HG03457 (cell line): ENCODE measurements around the gene CPXM1.
"Not testable (repeated sequence)": the region's sequence is repeated elsewhere in the genome, so short reads cannot be mapped to it uniquely, and the experiment has no call there.

Experiments
- ATAC-seq: cut with Tn5 transposase; IDR thresholded peaks from one replicate; pipeline ENCODE4 v1.9.1; 2021; ENCODE audit warnings: moderate number of reproducible peaks; ENCODE audit not compliant: unreplicated experiment

Gene CPXM1

GRCh38 chr20:2770091-2770490 lies 30.3 kb downstream of the CPXM1 start:
- ATAC-seq = not testable (repeated sequence)

DNA sequence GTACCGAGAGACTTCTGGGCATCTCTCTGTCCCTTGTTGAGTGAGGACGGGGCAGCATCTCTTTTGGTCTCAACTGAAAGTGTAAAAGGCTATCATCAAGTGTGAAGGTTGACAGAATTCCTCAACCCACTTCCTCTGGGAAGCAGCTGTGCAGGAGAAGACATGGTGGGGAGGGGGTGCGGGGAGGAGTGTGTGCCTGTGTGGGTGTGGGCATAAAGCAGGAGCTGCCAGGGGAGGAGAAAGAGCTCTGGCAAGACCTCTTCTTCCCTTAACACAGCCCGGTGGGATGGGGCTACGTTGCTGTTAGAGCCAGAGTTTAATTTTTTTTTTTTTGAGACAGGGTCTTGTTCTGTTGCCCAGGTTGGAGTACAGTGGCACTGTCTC lies 31.8 kb downstream of the CPXM1 start:
- ATAC-seq = no peak

- no peak for ATAC-seq
Observed at GRCh38 chr20:2767768-2768631, 32.4 kb downstream of the CPXM1 start.

GRCh38 chr20:2763186-2763585 lies 37.2 kb downstream of the CPXM1 start:
- no peak for ATAC-seq

- no peak for ATAC-seq
Observed at GRCh38 chr20:2762578-2763131, 37.8 kb downstream of the CPXM1 start.

- no peak for ATAC-seq
Observed at GRCh38 chr20:2761885-2762284, 38.5 kb downstream of the CPXM1 start.

DNA sequence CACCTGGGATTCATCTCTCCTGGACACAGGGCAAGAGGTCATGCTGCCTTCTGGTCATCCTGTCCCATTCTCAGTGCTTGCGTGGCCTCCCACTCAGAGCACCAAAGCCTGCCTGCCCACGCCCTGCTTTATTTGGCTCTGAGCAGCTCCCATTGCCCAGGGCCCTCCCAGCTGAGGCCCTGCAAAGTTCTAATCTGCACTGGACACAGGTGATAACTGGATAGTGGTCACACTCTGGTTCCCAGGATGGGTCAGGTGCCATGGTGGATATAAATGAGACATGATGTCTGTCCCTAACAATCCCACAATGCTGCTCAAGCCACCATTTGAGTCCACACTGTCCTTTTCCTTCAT lies 39.5 kb downstream of the CPXM1 start:
- ATAC-seq = no peak

- ATAC-seq = no peak
Observed at GRCh38 chr20:2760297-2760951, 40.0 kb downstream of the CPXM1 start.

- ATAC-seq = no peak
Observed at GRCh38 chr20:2759603-2760296, 40.7 kb downstream of the CPXM1 start.

DNA sequence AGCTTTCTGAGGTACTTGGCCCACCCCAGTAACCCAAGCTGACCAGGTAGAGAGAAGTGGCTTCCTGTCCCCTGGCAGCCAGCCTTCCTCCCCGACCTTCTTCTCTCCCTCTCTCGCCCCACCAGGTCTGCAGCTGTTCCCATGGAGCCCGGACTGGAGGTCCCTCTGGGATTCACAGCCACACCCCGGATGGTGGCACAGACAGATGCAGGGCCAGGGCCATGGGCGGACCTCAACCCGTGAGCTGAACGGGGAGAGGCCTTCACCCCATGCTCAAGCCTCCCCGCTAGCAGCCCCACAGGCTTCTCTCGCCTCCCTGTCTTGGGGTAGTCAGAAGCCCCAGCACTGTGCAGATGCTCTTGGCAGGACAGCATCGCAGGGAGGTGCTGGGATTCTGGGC lies 41.3 kb downstream of the CPXM1 start:
- no peak for ATAC-seq

DNA sequence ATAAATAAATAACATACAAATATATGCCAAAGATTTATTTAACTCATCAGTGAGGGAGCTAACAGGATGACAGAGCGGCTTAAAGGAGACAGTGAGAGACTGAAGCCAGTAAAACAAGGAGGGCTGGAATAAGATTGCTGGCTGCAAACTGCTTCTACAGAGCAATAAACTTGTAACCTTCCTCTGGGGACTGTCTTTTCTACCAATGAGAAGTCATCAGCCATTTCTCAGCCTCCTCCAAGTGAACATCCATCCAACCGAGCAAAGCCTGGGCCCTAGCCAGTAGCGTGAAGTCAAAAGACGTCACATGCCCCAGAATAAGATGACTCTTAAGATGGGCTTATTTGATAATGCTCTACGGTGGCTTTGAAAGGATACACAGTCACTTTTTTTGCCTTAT lies 42.5 kb downstream of the CPXM1 start:
- no peak for ATAC-seq

DNA sequence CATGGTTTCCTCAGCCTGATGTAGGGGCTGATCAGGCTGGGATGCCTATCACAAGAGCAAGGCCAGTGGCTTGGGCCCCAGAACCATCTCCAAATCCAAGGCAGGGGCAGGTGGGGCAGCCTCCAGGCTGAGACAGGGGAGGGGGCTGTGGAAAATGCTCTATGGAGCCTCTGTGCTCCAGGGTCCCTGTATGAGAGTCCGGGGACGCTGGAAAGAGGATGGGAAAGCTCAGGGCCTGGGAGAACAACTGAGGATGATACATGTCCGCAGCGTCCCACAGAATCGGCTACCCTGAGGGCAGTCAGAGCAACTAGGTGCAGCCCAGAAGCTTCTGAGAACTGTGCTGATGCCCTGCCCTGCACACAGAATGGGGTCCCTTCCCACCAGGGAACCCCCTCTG lies 43.4 kb downstream of the CPXM1 start:
- ATAC-seq = no peak

GRCh38 chr20:2756056-2756611 lies 44.3 kb downstream of the CPXM1 start:
- ATAC-seq = no peak

DNA sequence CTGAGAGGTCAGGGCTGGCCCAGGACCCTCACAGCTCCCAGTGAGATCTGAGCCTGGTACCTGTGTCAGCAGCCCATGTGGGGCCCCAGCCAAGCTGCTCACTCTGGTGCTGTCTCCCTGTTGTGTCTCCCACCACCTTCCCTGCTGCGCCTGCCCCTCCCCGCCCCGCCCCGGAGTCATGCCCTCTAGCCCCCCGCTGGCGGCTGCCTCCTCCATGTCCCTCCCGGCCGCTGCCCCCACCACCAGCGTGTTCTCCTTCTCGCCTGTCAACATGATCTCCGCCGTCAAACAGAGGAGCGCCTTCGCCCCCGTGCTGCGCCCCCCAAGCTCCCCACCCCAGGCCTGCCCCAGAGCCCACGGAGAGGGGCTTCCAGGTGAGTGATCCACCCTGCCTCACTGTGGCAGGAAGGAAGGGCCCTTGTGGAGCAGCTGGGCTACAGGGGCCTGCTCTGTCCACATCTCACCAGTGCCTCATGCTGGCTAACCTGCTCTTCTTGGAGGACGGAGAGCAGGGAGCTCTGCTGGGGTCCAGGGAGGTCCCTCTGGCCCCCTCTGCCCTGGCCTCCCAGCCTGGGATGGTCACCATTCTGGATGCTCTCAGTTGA lies 44.9 kb downstream of the CPXM1 start:
- no peak for ATAC-seq

DNA sequence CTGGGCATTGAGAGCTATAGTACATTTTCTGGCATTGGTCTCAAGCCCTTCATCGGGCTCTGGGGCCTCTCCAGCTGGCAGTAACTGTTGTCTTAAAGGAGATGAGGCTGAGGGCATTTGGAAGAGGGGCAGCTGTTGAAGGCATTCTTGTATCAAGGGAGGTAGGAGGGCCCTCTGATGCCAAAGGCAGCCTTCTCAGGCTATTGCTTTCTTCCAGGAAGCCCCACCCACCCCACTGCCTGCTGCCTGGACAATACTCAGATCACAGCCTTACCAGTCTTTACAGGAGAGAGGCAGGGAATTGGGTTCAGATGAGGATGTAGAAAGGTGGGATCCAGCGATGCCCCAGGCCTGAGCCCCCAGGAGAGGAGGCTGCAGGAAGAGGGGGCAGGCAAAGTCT lies 46.0 kb downstream of the CPXM1 start:
- no peak for ATAC-seq

- no peak for ATAC-seq
Observed at GRCh38 chr20:2753461-2754040, 46.9 kb downstream of the CPXM1 start.

- no peak for ATAC-seq
Observed at GRCh38 chr20:2752567-2753460, 47.6 kb downstream of the CPXM1 start.

DNA sequence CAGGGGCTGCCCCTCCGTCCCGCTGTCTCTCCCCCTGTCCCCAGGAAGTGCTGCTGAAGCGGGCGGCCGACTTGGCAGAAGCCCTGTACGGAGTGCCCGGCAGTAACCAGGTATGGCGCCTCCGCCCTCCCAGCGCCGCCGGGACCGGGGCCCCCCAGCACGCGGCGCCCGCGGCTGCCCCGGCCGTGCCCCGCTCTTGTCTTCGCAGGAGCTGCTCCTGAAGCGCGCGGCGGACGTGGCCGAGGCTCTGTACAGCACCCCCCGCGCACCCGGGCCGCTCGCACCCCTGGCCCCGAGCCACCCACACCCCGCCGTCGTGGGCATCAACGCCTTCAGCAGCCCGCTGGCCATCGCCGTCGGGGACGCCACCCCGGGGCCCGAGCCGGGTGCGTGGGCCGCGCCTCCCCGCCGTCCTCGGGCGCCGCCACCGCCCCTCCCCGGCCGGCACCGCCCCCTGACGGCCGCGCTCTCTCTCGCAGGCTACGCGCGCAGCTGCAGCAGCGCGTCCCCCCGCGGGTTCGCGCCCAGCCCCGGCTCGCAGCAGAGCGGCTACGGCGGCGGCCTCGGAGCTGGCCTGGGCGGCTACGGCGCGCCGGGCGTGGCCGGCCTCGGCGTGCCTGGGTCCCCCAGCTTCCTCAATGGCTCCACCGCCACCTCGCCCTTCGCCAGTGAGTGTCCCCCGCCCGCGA lies 48.4 kb downstream of the CPXM1 start:
- ATAC-seq = no peak

GRCh38 chr20:2751347-2751877 lies 49.0 kb downstream of the CPXM1 start:
- ATAC-seq = no peak
